ENCODE data around the gene EMSY. TPM values are rescaled to one million over a fixed set of nuclear protein-coding genes. Genes with fewer than 3 reads are reported as not detected.
A peak's percentile ranks its signal among the peaks of the same experiment; 100 is the strongest.

The EMSY gene
- total and polyA plus RNA-seq, 9 of the 15 experiments (the other 6 are each of a cell fraction or from before 2014, with no cell fraction given), result 12.7 to 25.4 (median 17.9) TPM

DNA sequence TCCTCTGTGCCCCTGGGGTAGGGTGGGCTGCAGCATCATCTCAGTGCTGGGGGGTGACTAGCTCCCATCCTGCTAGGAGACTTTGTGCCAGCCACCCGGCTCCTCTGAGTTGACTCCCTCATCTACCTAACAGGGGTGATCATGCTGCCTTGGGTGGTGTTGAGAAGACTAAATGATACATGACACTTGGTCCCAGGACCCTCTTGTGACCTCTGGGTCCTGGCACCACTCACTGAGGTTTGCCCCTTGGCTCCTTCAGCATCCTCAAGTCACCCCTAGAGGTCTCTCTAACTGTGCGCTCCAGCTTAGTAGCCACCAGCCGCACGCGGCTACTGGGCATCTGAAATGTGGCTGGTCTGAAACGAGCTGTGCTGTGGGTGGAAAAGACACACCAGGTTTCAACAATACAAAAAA lies 153.6 kb downstream of the EMSY start (continued):
- TF ChIP-seq ARID4B (CRISPR knock-in tag; IDR thresholded peaks at IDR 0.05) (no peak), ZBTB9 (CRISPR knock-in tag; IDR thresholded peaks at IDR 0.05) (no peak), BHLHE40 (IDR thresholded peaks at IDR 0.05; ENCODE audit: low read length) (peak; percentile 45; the same call in 1 of the 2 replicates), MYBL2 (IDR thresholded peaks at IDR 0.05; ENCODE audit: low read depth) (no peak), MYBL2 (CRISPR knock-in tag; IDR thresholded peaks at IDR 0.05; ENCODE audit: borderline replicate concordance) (no peak), L3MBTL2 (IDR thresholded peaks at IDR 0.05) (no peak), TAF15 (IDR thresholded peaks at IDR 0.05; ENCODE audit: low read depth, low read length) (no peak), CLOCK (CRISPR knock-in tag; IDR thresholded peaks at IDR 0.05; ENCODE audit: borderline replicate concordance) (no peak), RBM17 (IDR thresholded peaks at IDR 0.05; ENCODE audit: borderline replicate concordance, low read depth, low read length) (no peak), ILK (tag; IDR thresholded peaks at IDR 0.05; ENCODE audit: borderline replicate concordance, low read depth) (no peak), ELK1 (CRISPR knock-in tag; IDR thresholded peaks at IDR 0.05) (no peak), JUNB (CRISPR knock-in tag; conservative IDR thresholded peaks at IDR 0.05) (no peak), ARID2 (IDR thresholded peaks at IDR 0.05) (no peak)
- TF ChIP-seq, protein P1, sequence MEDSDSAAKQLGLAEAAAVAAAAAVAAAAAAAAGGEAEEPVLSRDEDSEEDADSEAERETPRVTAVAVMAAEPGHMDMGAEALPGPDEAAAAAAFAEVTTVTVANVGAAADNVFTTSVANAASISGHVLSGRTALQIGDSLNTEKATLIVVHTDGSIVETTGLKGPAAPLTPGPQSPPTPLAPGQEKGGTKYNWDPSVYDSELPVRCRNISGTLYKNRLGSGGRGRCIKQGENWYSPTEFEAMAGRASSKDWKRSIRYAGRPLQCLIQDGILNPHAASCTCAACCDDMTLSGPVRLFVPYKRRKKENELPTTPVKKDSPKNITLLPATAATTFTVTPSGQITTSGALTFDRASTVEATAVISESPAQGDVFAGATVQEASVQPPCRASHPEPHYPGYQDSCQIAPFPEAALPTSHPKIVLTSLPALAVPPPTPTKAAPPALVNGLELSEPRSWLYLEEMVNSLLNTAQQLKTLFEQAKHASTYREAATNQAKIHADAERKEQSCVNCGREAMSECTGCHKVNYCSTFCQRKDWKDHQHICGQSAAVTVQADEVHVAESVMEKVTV (CRISPR knock-in tag; IDR thresholded peaks at IDR 0.05), result no peak
- TF ChIP-seq, protein P2, sequence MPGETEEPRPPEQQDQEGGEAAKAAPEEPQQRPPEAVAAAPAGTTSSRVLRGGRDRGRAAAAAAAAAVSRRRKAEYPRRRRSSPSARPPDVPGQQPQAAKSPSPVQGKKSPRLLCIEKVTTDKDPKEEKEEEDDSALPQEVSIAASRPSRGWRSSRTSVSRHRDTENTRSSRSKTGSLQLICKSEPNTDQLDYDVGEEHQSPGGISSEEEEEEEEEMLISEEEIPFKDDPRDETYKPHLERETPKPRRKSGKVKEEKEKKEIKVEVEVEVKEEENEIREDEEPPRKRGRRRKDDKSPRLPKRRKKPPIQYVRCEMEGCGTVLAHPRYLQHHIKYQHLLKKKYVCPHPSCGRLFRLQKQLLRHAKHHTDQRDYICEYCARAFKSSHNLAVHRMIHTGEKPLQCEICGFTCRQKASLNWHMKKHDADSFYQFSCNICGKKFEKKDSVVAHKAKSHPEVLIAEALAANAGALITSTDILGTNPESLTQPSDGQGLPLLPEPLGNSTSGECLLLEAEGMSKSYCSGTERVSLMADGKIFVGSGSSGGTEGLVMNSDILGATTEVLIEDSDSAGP (CRISPR knock-in tag; IDR thresholded peaks at IDR 0.05), result no peak

Measured in K562 (cell line).